Activated CD8-positive, alpha-beta memory T cell treated with anti-CD3 and anti-CD28 coated beads, Interleukin-2, amount 50 U/mL, for 24 hours (primary cell): Measurements from ENCODE around the gene RPL38.

Experiments
- DNase-seq: peaks from one replicate; pipeline ENCODE4 v3.0.0-alpha.2; 2020; ENCODE audit errors: extremely low read depth

Gene RPL38

DNA sequence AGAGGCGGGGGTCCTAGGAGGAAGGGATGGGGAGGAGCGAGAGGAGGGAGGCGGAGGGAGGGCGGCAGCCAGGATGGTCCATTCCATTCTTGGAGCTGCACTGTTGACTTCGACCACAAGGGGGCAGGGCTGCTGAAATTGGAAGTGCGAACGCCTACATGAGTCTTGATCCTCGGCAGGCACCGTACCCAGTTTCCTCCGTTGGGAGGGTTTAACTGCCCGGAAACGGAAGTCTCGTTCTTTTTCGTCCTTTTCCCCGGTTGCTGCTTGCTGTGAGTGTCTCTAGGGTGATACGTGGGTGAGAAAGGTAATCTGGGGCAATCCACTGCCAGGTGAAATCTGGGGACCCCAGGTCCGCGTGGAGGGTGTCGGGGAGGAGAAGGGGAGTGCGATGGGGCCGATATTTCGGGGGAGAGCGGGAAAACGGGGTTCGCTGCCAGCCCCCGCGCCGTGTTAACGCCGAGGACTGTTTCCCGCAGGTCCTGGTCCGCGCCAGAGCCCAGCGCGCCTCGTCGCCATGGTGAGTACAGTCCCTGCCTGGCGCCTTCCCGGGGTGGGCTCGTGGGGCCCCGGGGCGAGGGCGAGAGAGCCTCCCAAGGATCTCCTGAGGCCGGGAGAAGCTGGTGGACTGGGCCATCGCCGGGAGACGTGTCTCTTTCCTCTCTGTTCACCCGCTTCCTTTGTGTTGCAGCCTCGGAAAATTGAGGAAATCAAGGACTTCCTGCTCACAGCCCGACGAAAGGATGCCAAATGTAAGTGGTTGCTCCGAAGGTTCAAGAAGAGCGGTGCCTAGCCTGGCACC, at the start of gene RPL38:
Gene RPL38 (plus strand): TSS at position 240 of the 802 bp plus-strand sequence. CDS start 278 bp downstream, at position 518.
- peak; percentile 97 for DNase-seq

DNA sequence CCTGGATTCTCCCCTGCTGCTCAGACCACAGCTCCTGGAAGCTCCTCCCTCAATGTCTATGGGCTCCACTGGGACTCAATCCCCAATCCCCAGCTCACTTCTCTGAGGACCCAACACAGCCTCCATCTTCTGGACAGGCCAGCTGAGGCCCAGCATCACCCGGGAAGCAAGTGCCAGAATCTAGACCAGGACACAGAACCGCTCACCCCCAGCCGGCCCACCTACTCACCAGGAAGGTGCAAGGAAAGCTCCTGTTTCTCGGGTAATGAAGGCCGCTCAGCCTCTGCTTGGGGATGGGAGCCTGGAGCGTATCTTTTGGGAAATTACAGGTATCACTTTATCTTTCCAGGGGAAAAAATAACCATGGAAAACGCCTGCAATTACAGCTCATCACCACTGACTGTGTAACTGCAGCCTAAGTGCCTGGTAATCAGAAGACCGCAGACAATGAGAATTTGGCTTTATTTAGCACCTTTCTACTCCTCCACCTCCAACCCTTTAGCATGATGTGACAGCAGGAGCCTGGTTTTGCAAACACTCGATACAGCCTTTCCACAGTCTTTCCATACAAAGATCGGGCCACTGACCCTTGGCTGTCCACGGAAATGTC, 49.6 kb upstream of the RPL38 start:
- DNase-seq = no peak

DNA sequence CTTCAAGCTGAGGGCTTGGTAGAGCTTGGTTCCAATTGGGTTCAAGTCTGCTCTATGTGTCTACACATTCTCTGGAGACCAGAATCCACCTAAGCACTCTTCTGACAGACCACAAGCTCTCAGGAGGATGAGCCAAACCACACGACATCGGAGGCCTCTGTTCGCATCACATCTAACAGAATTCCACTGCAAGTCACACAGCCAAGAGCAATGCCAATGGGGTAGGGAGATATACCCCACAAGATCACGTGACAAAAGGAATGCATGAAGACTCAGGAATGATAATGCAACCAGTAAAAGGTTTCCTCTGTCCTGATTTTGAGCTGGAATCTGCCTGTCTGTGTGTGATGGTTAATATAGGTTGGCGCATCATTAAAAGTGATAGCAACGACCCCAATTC, 46.6 kb upstream of the RPL38 start:
- DNase-seq = no peak

DNA sequence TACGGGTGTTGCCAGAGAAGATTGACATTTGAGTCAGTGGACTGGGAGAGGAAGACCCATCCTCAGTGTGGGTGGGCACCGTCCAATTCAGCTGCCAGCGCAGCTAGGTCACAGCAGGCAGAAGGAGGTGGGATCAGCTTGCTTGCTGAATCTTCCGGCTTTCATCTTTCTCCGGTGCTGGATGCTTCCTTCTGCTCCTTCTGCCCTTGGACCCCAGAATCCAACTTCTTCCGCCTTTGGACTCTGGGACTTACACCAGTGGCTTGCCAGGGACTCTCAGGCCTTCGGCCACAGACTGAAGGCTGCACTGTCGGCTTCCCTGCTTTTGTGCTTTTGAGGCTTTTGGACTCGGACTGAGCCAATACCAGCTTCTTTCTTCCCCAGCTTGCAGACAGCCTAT, 46.1 kb upstream of the RPL38 start:
- no peak for DNase-seq

GRCh38 chr17:74158761-74159160, 44.7 kb upstream of the RPL38 start:
- DNase-seq = no peak

- no peak for DNase-seq
Measured at GRCh38 chr17:74159226-74159840, 44.1 kb upstream of the RPL38 start.

GRCh38 chr17:74160656-74161502, 42.6 kb upstream of the RPL38 start:
- no peak for DNase-seq

GRCh38 chr17:74161503-74161875, 42.0 kb upstream of the RPL38 start:
- no peak for DNase-seq

- DNase-seq = no peak
Measured at GRCh38 chr17:74163271-74163821, 40.1 kb upstream of the RPL38 start.

GRCh38 chr17:74163836-74164235, 39.6 kb upstream of the RPL38 start:
- no peak for DNase-seq

- DNase-seq = no peak
Measured at GRCh38 chr17:74164446-74165045, 38.9 kb upstream of the RPL38 start.

DNA sequence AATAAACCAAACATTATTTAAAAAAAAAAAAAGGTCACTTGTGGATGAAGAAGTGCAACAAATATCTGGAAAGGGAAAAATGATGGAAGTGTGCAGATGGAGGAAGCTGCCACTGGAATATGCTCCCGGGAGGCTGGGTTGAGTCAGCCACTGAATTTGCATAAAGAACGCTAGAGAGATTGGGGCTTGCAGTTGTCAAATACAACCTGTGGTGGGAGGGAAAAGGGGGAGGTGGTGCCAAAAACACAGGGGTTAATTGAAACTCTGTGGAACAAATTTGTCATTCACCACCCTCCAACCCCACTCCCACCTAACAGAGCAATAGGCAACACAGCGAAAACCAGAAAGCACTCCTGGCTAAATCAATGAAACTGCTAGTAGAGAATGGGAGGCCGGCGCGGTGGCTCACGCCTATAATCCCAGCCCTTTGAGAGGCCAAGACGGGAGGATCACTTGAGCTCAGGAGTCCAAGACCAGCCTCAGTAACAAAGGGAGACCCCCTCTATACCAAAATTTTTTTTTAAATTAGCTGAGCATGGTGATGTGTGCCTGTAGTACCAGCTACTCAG, 37.6 kb upstream of the RPL38 start:
- no peak for DNase-seq

DNA sequence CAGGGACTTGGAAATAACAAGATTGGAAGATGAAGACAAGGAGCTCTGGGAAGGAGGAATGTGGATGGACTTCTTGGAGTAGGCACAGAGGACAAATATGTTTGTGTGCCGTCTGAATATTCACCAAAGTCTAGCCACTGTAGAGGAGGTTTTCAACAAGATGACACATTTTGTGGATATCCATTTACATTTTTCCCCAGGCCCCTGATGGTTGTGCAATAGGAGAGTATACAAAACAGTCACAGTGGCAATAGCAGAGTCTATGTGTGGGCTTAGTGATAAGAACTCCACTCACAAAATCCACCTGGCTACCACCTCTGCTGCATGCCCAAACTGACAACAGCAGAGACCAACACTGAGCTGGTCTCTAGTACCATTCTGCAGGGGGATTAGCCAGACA, 32.6 kb upstream of the RPL38 start:
- no peak for DNase-seq

DNA sequence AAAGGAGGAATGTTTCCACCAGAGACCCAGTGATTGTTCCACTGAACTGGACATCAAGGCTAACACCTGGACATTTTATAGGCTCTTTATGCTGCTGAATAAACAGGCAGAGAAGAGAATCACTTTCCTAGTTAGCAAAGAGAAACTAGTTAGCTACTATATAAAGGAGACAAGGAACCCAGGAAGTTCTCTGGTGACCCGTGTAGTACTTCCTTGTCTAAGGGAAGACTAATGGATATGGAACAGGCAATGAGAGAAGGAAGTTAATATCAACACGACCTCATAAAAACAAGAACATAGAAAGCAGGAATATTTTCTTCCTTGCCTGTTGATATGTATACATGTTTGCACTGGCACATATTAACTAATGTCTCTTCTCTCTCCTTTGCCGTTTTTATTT, 30.8 kb upstream of the RPL38 start:
- no peak for DNase-seq

DNA sequence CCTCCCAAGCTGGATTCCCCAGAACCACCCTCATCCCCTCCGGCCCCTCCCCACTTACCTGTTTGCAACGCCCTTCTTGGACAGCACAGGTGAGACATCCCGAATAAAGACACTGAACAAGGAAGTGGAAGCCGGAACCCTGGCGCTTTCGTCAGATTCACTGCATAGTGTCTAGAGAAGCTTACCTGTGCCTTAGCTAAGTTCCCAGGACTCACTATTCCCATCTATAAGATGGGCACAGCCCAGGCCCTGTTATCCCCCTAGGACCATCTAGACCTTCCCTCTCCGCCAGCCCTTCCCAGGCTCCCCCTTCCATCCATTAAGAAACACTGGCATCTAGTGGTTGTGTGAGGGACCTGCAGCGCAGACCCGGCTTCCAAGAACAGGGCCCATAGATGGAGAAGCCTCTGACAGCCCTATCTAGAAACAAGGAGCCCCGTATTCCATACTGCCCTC, 26.9 kb upstream of the RPL38 start:
- DNase-seq = peak; percentile 9

GRCh38 chr17:74177018-74177450, 26.4 kb upstream of the RPL38 start:
- no peak for DNase-seq

DNA sequence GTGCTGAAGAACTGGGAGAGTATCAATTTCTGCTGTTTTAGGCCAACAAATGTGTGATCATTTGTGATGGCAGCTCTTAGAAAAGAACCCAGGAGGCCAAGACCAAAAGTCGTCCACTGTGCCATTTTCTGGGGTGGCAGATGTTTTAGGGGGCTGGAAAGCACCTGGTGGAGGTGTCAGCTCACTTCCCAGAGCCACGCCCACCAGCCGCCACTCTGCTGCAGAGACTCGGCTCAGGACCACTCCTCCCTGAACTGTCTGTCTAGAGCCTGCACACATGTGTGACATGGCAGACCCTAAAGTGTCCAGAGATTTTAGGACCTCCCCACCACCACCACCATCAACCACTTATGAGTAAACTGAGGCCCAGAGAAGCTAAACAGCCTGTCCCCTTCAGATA, 23.9 kb upstream of the RPL38 start:
- no peak for DNase-seq

DNA sequence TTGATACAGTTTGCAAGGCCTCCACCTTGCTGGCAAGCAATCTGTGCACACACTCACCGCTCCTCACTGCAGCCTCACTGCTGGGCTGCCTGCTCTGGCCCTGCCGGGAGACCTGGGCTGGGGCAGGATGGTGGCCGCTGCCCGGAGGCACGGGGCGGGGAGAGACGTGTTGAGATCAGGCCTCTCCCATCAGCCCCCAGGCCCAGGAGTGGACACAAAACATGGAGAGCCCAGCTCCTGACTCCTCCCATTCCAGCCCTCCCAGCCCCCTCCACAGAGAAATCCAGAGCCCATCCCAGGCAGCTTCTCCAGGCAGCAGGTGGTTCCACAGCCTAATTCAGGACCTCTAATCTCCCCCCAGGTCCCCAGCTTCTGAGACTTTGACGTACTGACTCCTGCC, 23.1 kb upstream of the RPL38 start:
- no peak for DNase-seq

GRCh38 chr17:74181341-74181740, 22.1 kb upstream of the RPL38 start:
- DNase-seq = no peak

DNA sequence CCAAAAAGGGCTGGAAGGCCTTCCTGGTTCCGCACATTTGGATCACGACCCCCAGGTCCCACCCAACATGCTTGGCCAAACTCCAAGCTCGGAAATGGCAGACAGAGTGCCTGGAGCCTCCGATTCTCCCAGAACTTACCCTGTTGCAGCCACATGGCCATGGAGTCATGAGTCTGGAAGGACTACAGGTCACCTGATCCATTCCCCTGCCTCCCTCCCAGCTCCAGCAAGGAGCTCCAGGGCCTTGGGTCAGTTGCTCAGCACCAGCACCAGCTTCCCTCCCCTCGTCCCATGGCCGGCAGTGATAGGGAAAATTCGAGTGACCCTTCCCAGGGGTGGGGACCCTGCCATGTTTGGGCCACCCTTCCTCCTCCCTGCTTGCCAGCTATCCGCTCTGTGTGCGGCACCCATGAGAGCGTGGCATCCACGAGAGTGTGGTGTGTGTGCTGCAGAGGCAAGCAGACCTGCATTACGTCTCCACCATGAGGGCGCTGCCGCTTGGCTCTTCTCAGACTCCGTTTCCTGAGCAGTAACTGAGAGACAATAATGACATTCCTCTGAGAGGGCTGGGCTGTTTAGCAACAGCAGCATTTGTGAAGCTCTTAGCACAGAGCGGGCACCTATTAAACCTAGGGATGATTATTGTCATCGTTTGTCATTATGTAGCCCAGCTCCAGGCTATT, 21.3 kb upstream of the RPL38 start:
- DNase-seq = no peak
